Raji (cell line): ENCODE data around the gene ANTKMT.

Experiments used
- POLR2A ChIP-seq: IDR thresholded peaks from 2 replicates; pipeline ENCODE4 v1.6.1; 2011; ENCODE audit warnings: low read depth, low read length, control low read depth; ENCODE audit not compliant: insufficient read depth

The ANTKMT gene

GRCh38 chr16:752007-752312 lies 31.0 kb downstream of the ANTKMT start:
- no peak for TF ChIP-seq POLR2A

GRCh38 chr16:754656-755055 lies 33.7 kb downstream of the ANTKMT start:
- no peak for TF ChIP-seq POLR2A

- TF ChIP-seq POLR2A: no peak
Observed at GRCh38 chr16:756428-756827, 35.5 kb downstream of the ANTKMT start.

GRCh38 chr16:759110-759910 lies 38.4 kb downstream of the ANTKMT start:
- no peak for TF ChIP-seq POLR2A

DNA sequence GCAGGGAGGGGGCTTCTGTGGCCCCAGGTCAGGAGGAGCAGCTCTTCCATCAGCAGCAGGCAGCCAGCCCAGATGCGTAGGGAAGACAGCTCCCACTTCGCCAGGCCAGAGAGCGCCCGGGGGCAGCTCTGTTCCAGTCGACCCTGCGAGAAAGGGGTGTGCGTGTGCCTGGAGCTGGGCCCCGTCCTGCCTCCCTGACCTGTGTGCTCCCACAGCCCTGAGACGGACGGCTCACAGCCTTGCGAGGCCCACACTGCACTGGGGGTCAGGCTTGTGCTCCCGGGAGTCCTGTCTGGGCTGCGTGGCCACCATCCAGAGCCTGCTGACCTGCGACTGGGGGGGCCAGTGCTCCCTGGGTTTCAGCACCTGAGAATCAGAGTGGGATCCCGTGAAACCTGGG lies 39.1 kb downstream of the ANTKMT start:
- no peak for TF ChIP-seq POLR2A

DNA sequence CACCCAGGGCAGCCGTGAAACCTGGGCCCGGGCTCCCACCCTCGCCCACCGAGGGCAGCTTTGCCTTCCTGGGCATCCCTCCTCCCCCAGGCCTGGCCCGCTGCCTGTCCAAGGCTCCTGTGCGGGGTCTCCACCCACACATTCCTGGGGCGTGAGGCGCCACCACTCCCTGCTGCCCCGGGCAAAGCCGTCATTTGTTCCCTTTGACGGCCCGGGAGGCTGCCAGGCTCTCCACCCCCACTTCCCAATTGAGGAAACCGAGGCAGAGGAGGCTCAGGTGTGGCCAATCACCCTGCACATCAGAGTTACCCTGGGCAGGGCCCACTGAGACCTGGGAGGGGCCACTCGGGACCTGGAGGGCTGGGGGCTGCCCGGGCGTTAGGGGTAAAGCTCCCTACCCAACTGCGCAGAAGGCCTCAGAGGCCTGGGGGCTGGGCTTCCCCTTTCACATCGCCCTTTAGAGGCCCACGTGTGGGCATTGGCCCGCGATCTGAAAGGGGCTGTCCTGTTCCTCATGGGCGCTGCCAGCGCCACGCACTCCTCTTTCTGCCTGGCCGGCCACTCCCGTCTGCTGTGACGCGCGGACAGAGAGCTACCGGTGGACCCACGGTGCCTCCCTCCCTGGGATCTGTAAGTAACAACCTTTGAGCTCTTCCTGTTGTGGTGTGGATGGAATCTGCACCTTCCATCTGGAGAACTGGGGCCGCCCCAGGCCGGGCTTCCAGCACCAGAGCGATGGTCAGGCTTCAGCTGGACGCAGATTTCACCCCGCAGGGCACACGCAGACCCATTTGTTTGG lies 39.8 kb downstream of the ANTKMT start, which contains the start of gene MSLN:
MSLN (plus strand) TSS at position 190 of the 799 bp plus-strand sequence. CDS start 1,947 bp downstream, outside the sequence.
- TF ChIP-seq POLR2A: no peak

DNA sequence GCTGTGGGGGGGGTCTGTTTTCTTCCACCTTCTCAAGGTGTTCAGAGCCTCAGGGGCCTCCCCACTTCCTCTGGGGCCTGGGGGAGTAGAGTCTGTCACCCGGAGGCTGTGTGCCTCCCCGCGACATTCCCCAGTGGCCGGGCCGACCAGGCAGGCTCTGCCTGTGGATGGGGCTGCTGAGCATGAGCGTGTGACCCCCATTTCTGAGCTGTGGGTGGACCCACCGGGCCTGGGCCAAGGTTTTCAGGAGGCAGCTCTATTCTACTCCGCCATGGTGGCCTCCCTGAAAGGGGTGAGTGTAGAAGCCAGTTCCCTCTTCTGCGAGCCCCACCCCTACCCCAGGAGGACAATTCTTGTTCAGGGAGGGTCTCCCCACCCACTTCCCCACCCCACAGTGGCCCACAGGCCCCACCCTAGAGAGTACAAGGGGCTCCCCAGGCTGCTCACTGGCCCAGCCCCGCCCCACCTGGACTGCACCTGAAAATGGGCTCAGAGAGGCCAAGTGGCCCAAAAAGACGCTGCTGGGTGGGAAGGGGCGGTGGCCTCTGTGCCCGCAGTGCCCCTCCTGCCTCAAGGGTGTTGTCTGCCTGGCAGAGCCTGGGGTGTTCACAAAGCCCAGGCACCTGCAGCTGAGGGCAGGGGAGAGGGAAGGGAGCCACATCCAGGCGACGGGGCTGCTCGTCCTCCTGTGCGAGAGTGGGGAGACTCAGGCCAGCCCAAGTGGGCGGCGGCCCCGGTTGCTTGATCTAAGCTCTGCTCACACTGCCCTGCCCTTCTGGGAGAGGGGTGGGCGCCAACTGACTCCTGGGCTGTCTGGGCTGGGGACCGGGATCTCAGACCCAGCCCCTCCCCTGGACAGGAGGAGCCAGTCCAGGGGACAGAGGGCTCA lies 40.9 kb downstream of the ANTKMT start:
- no peak for TF ChIP-seq POLR2A

DNA sequence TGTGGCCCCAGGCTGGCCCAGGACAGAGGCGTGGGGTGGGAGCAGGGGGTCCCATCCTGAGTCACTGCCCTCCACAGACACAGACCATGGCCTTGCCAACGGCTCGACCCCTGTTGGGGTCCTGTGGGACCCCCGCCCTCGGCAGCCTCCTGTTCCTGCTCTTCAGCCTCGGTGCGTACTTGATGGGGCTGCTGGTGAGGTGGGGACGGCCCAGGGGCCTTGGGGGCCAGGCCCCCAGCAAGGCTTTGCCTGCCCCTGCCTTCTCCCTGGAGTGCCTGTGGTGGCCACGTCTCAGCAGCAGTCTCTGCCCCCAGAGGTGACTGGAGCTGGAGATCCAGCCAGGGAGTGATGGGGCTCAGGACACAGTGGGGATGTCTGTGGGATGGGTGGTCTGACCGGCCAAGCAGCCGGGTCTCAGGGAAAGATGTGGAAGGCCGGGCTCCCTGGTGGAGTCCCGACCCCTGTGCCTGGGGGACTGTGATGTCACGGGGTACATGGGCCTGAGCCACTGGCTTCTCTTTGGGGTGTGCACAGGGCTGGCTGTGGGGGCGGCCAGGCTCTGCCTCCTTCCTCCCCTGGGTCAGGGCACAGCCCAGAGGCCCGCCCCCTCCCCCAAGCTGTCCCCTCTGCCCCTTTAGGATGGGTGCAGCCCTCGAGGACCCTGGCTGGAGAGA lies 41.8 kb downstream of the ANTKMT start:
- TF ChIP-seq POLR2A: no peak

DNA sequence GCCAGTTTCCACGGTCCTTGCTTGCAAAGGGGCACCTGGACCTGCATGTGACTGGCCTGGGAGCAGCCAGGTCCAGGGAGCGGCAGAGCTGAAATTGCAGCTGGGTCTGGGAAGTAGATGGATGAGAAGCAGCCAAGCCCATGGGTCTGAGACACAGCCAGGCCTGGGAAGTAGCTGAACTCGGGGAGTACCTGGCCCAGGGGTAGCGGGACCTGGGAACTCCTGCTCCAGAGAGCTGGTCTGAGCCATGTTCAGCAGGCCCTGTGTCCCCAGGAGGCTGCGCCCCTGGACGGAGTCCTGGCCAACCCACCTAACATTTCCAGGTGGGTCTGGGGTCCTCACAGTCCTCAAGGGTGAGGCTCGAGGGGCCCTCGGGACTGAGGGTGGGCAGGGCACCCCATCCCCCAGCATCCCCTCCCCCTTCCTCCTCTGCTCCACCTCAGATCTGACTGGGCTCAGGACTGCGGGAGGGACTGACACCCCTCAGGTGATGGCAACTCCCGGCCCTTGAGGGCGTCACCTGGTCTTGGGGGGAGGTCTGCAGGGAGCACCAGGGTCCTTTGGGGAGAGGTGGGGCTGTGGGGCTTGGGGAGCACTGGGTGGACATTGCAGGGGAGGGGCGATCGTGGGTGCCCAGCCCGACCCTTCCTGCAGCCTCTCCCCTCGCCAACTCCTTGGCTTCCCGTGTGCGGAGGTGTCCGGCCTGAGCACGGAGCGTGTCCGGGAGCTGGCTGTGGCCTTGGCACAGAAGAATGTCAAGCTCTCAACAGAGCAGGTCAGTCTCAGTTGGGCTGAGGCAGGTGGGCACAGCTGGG lies 42.6 kb downstream of the ANTKMT start:
- no peak for TF ChIP-seq POLR2A

GRCh38 chr16:764184-764750 lies 43.3 kb downstream of the ANTKMT start:
- no peak for TF ChIP-seq POLR2A

DNA sequence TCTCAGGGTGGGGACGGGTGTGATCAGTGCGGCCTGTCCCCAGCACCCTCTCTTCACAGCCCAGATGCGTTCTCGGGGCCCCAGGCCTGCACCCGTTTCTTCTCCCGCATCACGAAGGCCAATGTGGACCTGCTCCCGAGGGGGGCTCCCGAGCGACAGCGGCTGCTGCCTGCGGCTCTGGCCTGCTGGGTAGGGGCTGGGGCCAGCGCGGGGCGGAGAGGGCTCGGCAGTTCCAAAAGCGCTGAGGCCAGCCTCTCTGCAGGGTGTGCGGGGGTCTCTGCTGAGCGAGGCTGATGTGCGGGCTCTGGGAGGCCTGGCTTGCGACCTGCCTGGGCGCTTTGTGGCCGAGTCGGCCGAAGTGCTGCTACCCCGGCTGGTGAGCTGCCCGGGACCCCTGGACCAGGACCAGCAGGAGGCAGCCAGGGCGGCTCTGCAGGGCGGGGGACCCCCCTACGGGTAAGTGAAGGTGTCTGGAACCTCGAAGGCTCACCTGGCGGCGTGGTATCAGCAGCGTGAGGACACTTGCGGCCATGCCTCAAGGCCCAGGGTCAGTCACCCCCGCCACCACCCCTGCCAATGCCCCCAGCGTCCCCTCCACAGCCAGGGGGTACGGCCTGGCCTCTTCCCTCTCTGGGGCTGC lies 44.0 kb downstream of the ANTKMT start:
- TF ChIP-seq POLR2A: no peak

GRCh38 chr16:765488-765865 lies 44.5 kb downstream of the ANTKMT start:
- no peak for TF ChIP-seq POLR2A
